Heart right ventricle (tissue), 16 donors: ENCODE results near the gene PALS1. TPM values are rescaled to one million over a fixed set of nuclear protein-coding genes. Genes with fewer than 3 reads are reported as not detected.

Experiments used
- ATAC-seq, 8 donors: fragments of 200-7000 bp; cut with Tn5 transposase; one replicate each; pipeline ENCODE4 v1.9.1; 2020; ENCODE audit warnings: mild to moderate bottlenecking in 8 of 8, moderate library complexity in 8 of 8, moderate number of reproducible peaks in 1 of 8
- DNase-seq, 2 donors: peaks; one replicate each; pipeline ENCODE4 v3.0.0-alpha.2; 2020
- H3K27ac ChIP-seq, 10 donors: fragments of 200-600 bp; sonication (generic) in 2 of 10; one replicate each; pipeline versions ENCODE4 v1.5.0 to v1.8.0; 2020 to 2022; ENCODE audit warnings: mild to moderate bottlenecking in 3 of 10
- H3K27me3 ChIP-seq, 7 donors: fragments of 200-600 bp; one replicate each; pipeline ENCODE4 v1.8.0; 2021 to 2022; ENCODE audit warnings: mild to moderate bottlenecking in 2 of 7
- H3K36me3 ChIP-seq, 9 donors: fragments of 200-600 bp; sonication (generic) in 1 of 9; one replicate each; pipeline versions ENCODE4 v1.5.0 to v1.8.0; 2020 to 2022; ENCODE audit warnings: mild to moderate bottlenecking in 2 of 9
- H3K4me1 ChIP-seq, 9 donors: fragments of 200-600 bp; sonication (generic) in 1 of 9; one replicate each; pipeline versions ENCODE4 v1.5.0 to v1.8.0; 2020 to 2022; ENCODE audit warnings: mild to moderate bottlenecking in 4 of 9
- H3K4me3 ChIP-seq, 10 donors: fragments of 200-600 bp; sonication (generic) in 2 of 10; one replicate each; pipeline versions ENCODE4 v1.5.0 to v1.8.0; 2020 to 2022; ENCODE audit warnings: mild to moderate bottlenecking in 7 of 10, moderate library complexity in 2 of 10
- H3K9me3 ChIP-seq, 11 donors: fragments of 200-600 bp in 10 of 11; sonication (generic) in 2 of 11; one replicate each; pipeline versions ENCODE4 v1.5.0 to v1.8.0; 2013 to 2022; ENCODE audit warnings: mild to moderate bottlenecking in 2 of 11, control low read depth in 1 of 11, moderate library complexity in 1 of 11
- CTCF ChIP-seq, 9 donors: fragments of 200-600 bp; sonication (generic) in 2 of 9; IDR thresholded peaks; one replicate each; pipeline versions ENCODE4 v1.5.0 to v1.8.0; 2021 to 2022; ENCODE audit warnings: antibody characterized with exemption in 9 of 9, mild to moderate bottlenecking in 5 of 9, moderate library complexity in 1 of 9
- WGBS, 2 donors: extraction: QIAGEN DNeasy Blood & Tissue Kit; methylation state at CpG; one replicate each; pipeline ENCODE4 v1.1.7; 2013; ENCODE audit warnings: inconsistent platforms in 1 of 2; 5-methylcytosine and 5-hydroxymethylcytosine counted together
- intact Hi-C, 10 donors: fragments of 100-400 bp; cut with DNase I; formaldehyde crosslinking; loops; one replicate each; pipeline versions ENCODE4 v1.11.1 to v1.14.2; 2022
- polyA plus RNA-seq, 2 donors: library from polyadenylated mRNA; stranded (reverse); fragments of 200-250 nt; gene quantifications; one replicate each; pipeline ENCODE4 v1.2.3, GENCODE V29; 2013
- total RNA-seq, 10 donors: library from RNA; stranded (reverse); fragmentation: NEBNext Ultra II Directional in 3 of 10; extraction: Animal tissue kit (Norgen Biotek cat#: 25700) in 3 of 10; gene quantifications; one replicate each; pipeline versions ENCODE4 v1.2.1 to v1.2.4, GENCODE V29; 2021 to 2023
- donor health status: Arrhythmogenic right ventricular cardiomyopathy.
- donor health status: ischemic (EF 13 %, LVEDD 7.1; RV severe dilation, severe dysfunction).
- donor health status: healthy with polysubstance abuse.
- donor health status: DM: no; HTN: yes; CAD: no.
- donor health status: DM: no; HTN: no; CAD: no.
- donor health status: ischemic (EF 25% LVEDD 6.9; RV normal size, moderate dysfunction).
- donor health status: ischemic (EF 25% LVEDD 5.7; RV mildly dilated, moderate dysfunction).
- donor health status: healthy.
- donor health status: DM: yes; HTN: yes; CAD: no.
- donor health status: Ischemic cardiomyopathy.
- donor health status: ischemic (EF 35%, LVEDD 5.7; RV mildly dilated, moderate dysfunction).
- donor health status: nonischemic (EF 11% LVEDD 7.7; RV severe dilation, severe dysfunction).
- donor health status: DM: yes; HTN: yes; CAD: no.
- donor health status: PGD.
- donor health status: ischemic (EF 29% LVEDD 5.4; RV normal size, mild dysfunction).
- donor health status: nonischemic (EF 23%, LVEDD 6.1; RV moderate dilation, normal function).

Gene PALS1
- total and polyA plus RNA-seq, 12 donors = 4.0 to 19.9 (median 13.7) TPM

DNA sequence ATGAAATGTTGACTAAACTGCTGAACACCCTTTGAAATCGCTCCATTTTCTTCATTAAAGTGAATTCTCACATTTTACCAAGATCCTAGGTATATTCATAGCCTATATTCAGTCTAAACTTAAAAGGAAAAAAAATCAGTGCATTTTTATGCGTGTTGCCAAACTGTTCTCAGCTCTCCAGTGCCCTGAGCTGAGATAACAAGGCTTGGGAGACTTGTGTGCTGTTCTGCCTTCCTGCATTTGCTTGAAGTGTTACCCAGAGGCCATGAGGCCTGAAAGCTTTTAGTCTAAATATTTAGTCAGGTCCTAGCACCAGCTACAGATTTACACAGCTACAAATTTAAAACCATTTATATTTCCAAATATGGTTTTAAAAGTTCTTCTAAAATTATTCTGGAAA lies 8.6 kb upstream of the PALS1 start:
- no peak overlapping the region for H3K27ac ChIP-seq
- intact Hi-C loops = no loop called here
- H3K4me1 ChIP-seq = peaks cover 0 to 4% (median 0%) of the 10 kb centered on the region in 9 donors
- DNase-seq = no peak
- H3K4me3 ChIP-seq = no peak overlapping the region
- WGBS, 2 donors = 61 to 63% methylated on average over 2 of the region's 2 CpGs
- ATAC-seq = no peak
- TF ChIP-seq CTCF (IDR thresholded peaks at IDR 0.05) = no peak
- H3K27me3 ChIP-seq = no peaks in the 10 kb centered on the region
- H3K36me3 ChIP-seq = no peaks in the 10 kb centered on the region
- no peaks in the 10 kb centered on the region for H3K9me3 ChIP-seq

DNA sequence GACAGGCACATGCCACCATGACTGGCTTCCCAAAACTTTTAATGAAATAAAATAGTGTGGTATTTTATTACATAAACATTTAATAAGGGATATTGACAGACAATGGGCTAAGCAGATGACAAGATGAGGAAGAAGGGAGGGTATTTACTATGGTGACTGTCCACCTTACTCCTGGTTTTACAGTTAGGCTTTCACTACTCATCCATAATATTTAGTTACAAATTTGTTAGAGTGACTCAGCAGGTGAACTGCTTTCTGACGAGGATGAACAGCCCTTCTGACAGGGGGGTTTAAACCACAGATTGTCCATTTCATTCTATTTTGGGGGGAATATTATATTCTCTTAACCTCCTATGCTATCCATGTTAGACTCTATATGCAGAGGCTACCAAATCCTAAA lies 3.6 kb upstream of the PALS1 start:
- intact Hi-C loops = no loop called here
- TF ChIP-seq CTCF (IDR thresholded peaks at IDR 0.05) = no peak
- Histone ChIP-seq H3K36me3 (no peaks in the 10 kb centered on the region), H3K4me3 (no peak overlapping the region), H3K4me1 (peaks cover 0 to 16% (median 4%) of the 10 kb centered on the region in 9 donors), H3K27me3 (no peaks in the 10 kb centered on the region), H3K27ac (no peak overlapping the region), H3K9me3 (no peaks in the 10 kb centered on the region)
- WGBS, 2 donors = 59 to 64% methylated on average over 1 of the region's 1 CpG
- DNase-seq (no peak), ATAC-seq (no peak)

DNA sequence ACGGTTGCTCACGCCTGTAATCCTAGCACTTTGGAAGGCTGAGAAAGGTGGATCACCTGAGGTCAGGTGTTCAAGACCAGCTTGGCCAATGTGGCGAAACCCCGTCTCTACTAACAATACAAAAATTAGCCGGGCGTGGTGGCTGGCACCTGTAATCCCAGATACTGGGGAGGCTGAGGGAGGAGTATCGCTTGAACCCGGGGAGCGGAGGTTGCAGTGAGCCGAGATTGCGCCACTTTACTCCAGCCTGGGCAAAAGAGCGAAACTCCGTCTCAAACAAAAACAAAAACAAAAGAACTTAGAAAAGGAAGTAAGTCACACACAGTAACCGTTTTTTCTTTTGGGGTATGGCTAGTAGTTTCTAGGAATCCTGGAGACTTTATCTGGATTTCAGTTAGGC lies 1.7 kb upstream of the PALS1 start:
- Histone ChIP-seq H3K4me3 (no peak overlapping the region), H3K36me3 (no peaks in the 10 kb centered on the region), H3K9me3 (no peaks in the 10 kb centered on the region), H3K27ac (no peak overlapping the region), H3K4me1 (peaks cover 0 to 22% (median 8%) of the 10 kb centered on the region in 9 donors), H3K27me3 (no peaks in the 10 kb centered on the region)
- no peak for TF ChIP-seq CTCF (IDR thresholded peaks at IDR 0.05)
- intact Hi-C loops = no loop called here
- DNase-seq (no peak), ATAC-seq (no peak)
- WGBS, 2 donors = 92 to 96% methylated on average over 14 of the region's 14 CpGs

GRCh38 chr14:67240168-67240932 lies 885 bp upstream of the PALS1 start:
- Histone ChIP-seq H3K27ac (peak overlapping the region in 9 of 10 donors; percentile 94 to 98 (median 95)), H3K4me1 (peaks cover 0 to 22% (median 8%) of the 10 kb centered on the region in 9 donors), H3K36me3 (no peaks in the 10 kb centered on the region), H3K9me3 (no peaks in the 10 kb centered on the region), H3K4me3 (peak overlapping the region; percentile 65 to 97 (median 90)), H3K27me3 (no peaks in the 10 kb centered on the region)
- no peak for TF ChIP-seq CTCF (IDR thresholded peaks at IDR 0.05)
- intact Hi-C loops = loop anchor here in 4 of 10 donors (2.0 to 5.0 kb wide), 5 partner anchors 37 to 120 kb away; partner anchors contain the start of genes ATP6V1D (in 2 of the 4) and EIF2S1 (in 1 of the 4)
- ATAC-seq = peak; percentile 10 to 70 (median 62)
- 13 to 17% methylated on average over 23 of the region's 23 CpGs for WGBS, 2 donors
- peak; percentile 44 to 54 for DNase-seq
